DOHH2 (cell line): ENCODE data around the gene SAPCD1.
"Not testable (repeated sequence)": the region's sequence is repeated elsewhere in the genome, so short reads cannot be mapped to it uniquely, and the experiment has no call there.

Source experiments
- H3F3A ChIP-seq: fragments of 200-600 bp; sonication (generic), shearing (Covaris generic); 2 replicates; pipeline ENCODE4 v1.6.0; 2016; ENCODE audit warnings: antibody characterized with exemption, mild to moderate bottlenecking; ENCODE audit not compliant: control insufficient read depth, insufficient read depth
- H3K27ac ChIP-seq: fragments of 200-600 bp; sonication (generic); 2 replicates; pipeline ENCODE4 v1.5.1; 2014; ENCODE audit warnings: low read depth, mild to moderate bottlenecking, low read length, moderate library complexity
- H3K27me3 ChIP-seq: fragments of 200-600 bp; sonication (generic); 2 replicates; pipeline ENCODE4 v1.6.1; 2014; ENCODE audit warnings: mild to moderate bottlenecking, low read length, mixed read lengths; ENCODE audit not compliant: control insufficient read depth
- H3K36me3 ChIP-seq: fragments of 200-600 bp; sonication (generic); 2 replicates; pipeline ENCODE4 v1.6.1; 2014; ENCODE audit warnings: mild to moderate bottlenecking, low read length, moderate library complexity, mixed read lengths; ENCODE audit not compliant: control insufficient read depth
- H3K4me1 ChIP-seq: fragments of 200-600 bp; sonication (generic); 2 replicates; pipeline ENCODE4 v1.6.1; 2014; ENCODE audit warnings: mild to moderate bottlenecking, low read length, mixed read lengths; ENCODE audit not compliant: control insufficient read depth
- H3K4me2 ChIP-seq: fragments of 200-600 bp; sonication (generic); 2 replicates; pipeline ENCODE4 v1.6.0; 2014; ENCODE audit warnings: mild to moderate bottlenecking, low read length, moderate library complexity
- H3K4me3 ChIP-seq: fragments of 200-600 bp; sonication (generic); 2 replicates; pipeline ENCODE4 v1.5.1; 2014; ENCODE audit warnings: mild to moderate bottlenecking, low read length, mixed read lengths
- H3K79me2 ChIP-seq: fragments of 200-600 bp; sonication (generic); 2 replicates; pipeline ENCODE4 v1.6.1; 2014; ENCODE audit warnings: mild to moderate bottlenecking, low read length, mixed read lengths; ENCODE audit not compliant: control insufficient read depth
- H3K9me2 ChIP-seq: fragments of 200-600 bp; sonication (generic); replicated peaks from 2 replicates; pipeline ENCODE4 v1.6.1; 2014; ENCODE audit warnings: mild to moderate bottlenecking, low read length, mixed read lengths; ENCODE audit not compliant: control insufficient read depth
- H3K9me3 ChIP-seq: fragments of 200-600 bp; sonication (generic); 2 replicates; pipeline ENCODE4 v1.6.1; 2014; ENCODE audit warnings: antibody characterized with exemption, low read length, mixed read lengths; ENCODE audit not compliant: control insufficient read depth, insufficient read depth
- H4K20me1 ChIP-seq: fragments of 200-600 bp; sonication (generic); 2 replicates; pipeline ENCODE4 v1.6.0; 2014; ENCODE audit warnings: low read depth, mild to moderate bottlenecking, antibody characterized with exemption, low read length, moderate library complexity; ENCODE audit not compliant: control insufficient read depth, insufficient read depth
- EZH2phosphoT487 ChIP-seq: fragments of 200-600 bp; sonication (generic); IDR thresholded peaks from 2 replicates; pipeline ENCODE4 v1.6.1; 2017; ENCODE audit warnings: borderline replicate concordance, mild to moderate bottlenecking, antibody characterized with exemption, low read length, moderate library complexity, mixed read lengths
- TF ChIP-seq, protein P1 (sequence below): fragments of 200-600 bp; sonication (generic); IDR thresholded peaks from one replicate; pipeline ENCODE4 v1.5.1; 2014; ENCODE audit warnings: antibody characterized with exemption, mild to moderate bottlenecking, low read depth, low read length; ENCODE audit not compliant: poor library complexity, severe bottlenecking

SAPCD1 gene

DNA sequence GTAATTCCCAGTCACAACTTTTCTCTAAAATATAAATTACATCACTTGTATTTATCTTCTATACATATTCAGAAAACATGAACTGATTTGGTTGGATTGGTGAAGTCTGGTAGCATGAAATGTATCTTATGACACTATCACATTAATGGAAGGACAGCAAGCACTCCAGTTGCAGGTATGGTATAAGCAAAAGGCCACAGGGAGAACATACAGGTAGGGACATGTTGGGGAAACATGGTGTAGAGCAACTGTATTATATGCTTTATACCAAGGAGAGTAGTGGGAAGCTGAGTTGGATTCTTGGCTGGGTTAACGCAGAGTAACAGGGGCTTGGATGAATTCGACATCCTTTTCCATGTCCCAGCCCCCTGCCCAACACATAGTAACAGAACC, 34.5 kb downstream of the SAPCD1 start:
- H3K4me1 ChIP-seq: peaks cover 44% of the 10 kb centered on the region
- peaks cover 17% of the 10 kb centered on the region for H3F3A ChIP-seq

DNA sequence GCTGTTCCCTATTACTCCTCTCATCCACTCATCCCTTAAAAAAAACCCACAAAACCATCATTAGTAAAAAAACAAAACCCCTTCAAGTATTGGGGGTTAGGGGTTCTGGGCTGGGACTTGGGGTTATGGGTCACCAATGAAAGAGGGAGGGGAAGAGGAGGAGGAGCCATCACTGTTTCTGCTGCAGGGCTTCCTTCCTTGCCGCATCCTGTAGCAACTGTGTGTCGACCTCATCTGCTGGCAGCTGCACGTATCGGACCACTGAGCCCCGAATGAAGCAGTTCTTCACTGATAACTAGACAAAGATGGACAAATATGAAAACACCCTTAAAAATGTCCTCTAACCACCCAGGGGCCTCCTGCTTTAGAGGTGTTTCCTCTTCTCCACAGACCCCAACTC, 35.1 kb downstream of the SAPCD1 start:
- peaks cover 17% of the 10 kb centered on the region for H3F3A ChIP-seq
- no peaks in the 10 kb centered on the region for H3K9me3 ChIP-seq
- H3K27ac ChIP-seq: peak overlapping the region; percentile 71
- H3K4me2 ChIP-seq: peak overlapping the region; percentile 53
- no peaks in the 10 kb centered on the region for H4K20me1 ChIP-seq
- peaks cover 46% of the 10 kb centered on the region for H3K36me3 ChIP-seq
- peaks cover 44% of the 10 kb centered on the region for H3K79me2 ChIP-seq
- no peaks in the 10 kb centered on the region for H3K9me2 ChIP-seq
- H3K27me3 ChIP-seq: no peaks in the 10 kb centered on the region
- H3K4me3 ChIP-seq: peak overlapping the region; percentile 18
- H3K4me1 ChIP-seq: peaks cover 44% of the 10 kb centered on the region
- TF ChIP-seq EZH2phosphoT487: no peak
- TF ChIP-seq, protein P1, sequence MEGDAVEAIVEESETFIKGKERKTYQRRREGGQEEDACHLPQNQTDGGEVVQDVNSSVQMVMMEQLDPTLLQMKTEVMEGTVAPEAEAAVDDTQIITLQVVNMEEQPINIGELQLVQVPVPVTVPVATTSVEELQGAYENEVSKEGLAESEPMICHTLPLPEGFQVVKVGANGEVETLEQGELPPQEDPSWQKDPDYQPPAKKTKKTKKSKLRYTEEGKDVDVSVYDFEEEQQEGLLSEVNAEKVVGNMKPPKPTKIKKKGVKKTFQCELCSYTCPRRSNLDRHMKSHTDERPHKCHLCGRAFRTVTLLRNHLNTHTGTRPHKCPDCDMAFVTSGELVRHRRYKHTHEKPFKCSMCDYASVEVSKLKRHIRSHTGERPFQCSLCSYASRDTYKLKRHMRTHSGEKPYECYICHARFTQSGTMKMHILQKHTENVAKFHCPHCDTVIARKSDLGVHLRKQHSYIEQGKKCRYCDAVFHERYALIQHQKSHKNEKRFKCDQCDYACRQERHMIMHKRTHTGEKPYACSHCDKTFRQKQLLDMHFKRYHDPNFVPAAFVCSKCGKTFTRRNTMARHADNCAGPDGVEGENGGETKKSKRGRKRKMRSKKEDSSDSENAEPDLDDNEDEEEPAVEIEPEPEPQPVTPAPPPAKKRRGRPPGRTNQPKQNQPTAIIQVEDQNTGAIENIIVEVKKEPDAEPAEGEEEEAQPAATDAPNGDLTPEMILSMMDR: no peak

More for the DNA sequence above, 34.5 kb downstream of the SAPCD1 start:
- TF ChIP-seq, protein P1: no peak
- TF ChIP-seq EZH2phosphoT487: no peak
- no peaks in the 10 kb centered on the region for H4K20me1 ChIP-seq
- no peaks in the 10 kb centered on the region for H3K27me3 ChIP-seq
- H3K9me2 ChIP-seq: no peaks in the 10 kb centered on the region
- H3K27ac ChIP-seq: peak overlapping the region; percentile 71
- peaks cover 46% of the 10 kb centered on the region for H3K79me2 ChIP-seq
- H3K36me3 ChIP-seq: peaks cover 52% of the 10 kb centered on the region
- peak overlapping the region; percentile 53 for H3K4me2 ChIP-seq
- H3K9me3 ChIP-seq: no peaks in the 10 kb centered on the region
- H3K4me3 ChIP-seq: peak overlapping the region; percentile 18; the same call in 1 of the 2 replicates

DNA sequence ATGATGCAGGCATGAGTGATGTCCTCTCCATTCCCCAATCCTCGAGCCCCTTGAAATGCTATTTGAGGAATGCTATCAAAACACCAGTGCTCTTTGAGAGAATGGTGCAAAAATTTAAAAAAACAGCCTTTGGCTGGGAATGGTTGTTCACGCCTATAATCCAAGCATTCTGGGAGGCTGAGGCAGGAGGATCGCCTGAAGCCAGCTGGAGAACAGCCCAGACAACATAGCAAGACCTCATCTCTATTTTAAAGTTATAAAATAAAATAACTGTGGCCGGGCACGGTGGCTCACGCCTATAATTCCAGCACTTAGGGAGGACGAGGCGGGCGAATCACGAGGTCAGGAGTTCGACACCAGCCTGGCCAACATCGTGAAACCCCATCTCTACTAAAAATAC, 37.3 kb downstream of the SAPCD1 start:
- peaks cover 17% of the 10 kb centered on the region for H3F3A ChIP-seq
- H3K4me2 ChIP-seq: no peak overlapping the region
- no peak overlapping the region for H3K27ac ChIP-seq
- H3K79me2 ChIP-seq: peaks cover 39% of the 10 kb centered on the region
- peaks cover 33% of the 10 kb centered on the region for H3K4me1 ChIP-seq
- TF ChIP-seq, protein P1: no peak
- TF ChIP-seq EZH2phosphoT487: no peak
- no peaks in the 10 kb centered on the region for H3K27me3 ChIP-seq
- H3K9me2 ChIP-seq: no peaks in the 10 kb centered on the region
- no peaks in the 10 kb centered on the region for H3K9me3 ChIP-seq
- H4K20me1 ChIP-seq: no peaks in the 10 kb centered on the region
- H3K36me3 ChIP-seq: peaks cover 47% of the 10 kb centered on the region
- no peak overlapping the region for H3K4me3 ChIP-seq

DNA sequence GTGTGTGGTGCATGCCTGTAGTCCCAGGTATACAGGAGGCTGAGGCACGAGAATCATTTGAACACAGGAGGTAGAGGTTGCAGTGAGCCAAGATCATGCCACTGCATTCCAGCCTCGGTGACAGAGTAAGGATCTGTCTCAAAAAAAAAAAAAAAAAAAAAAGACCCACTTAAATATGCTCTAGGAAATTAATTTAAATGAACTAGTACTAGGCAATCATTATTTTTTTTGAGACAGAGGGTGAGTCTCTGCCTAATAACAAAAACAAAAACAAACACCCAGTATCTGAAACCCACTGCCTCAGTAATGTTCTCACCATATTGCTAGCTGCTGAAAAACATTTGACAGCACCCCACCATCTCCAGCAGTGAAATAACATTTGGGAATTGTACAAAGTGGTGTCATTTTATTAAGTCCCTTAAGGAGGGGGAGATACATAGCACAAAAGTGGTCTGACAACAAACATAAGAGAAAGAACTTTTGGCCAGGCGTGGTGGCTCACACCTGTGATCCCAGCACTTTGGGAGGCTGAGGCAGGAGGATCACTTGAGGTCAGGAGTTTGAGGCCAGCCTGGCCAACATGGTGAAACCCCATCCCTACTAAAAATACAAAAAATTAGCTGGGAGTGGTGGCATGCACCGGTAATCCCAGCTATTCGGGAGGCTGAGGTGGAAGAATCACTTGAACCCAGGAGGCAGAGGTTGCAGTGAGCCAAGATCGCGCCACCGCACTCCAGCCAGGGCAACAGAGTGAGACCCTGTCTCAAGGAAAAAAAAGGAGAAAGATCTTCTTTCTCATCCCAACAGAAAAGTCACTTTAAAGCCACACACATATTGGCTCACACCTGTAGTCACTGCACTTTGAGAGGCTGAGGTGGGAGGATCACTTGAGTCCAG, 38.8 kb downstream of the SAPCD1 start:
- H3K9me2 ChIP-seq, H3K4me2 ChIP-seq, H3K4me3 ChIP-seq, H4K20me1 ChIP-seq, H3K27ac ChIP-seq, H3K9me3 ChIP-seq, H3K27me3 ChIP-seq: not testable (repeated sequence)
- peaks cover 43% of the 10 kb centered on the region for H3K79me2 ChIP-seq
- peaks cover 39% of the 10 kb centered on the region for H3K4me1 ChIP-seq
- peaks cover 46% of the 10 kb centered on the region for H3K36me3 ChIP-seq
- H3F3A ChIP-seq: peaks cover 17% of the 10 kb centered on the region
